HG02852 (cell line): ENCODE results near the gene ABCB4.

Source experiments
- ATAC-seq: cut with Tn5 transposase; IDR thresholded peaks from one replicate; pipeline ENCODE4 v1.9.1; 2021; ENCODE audit warnings: mild to moderate bottlenecking, moderate library complexity; ENCODE audit not compliant: unreplicated experiment

ABCB4 gene

GRCh38 chr7:87475359-87476178 lies at the start of gene ABCB4:
ABCB4 (minus strand) TSS chr7:87475680; CDS start chr7:87475465, 215 bp downstream.
- peak; percentile 14 for ATAC-seq

- ATAC-seq, result no peak
Measured at GRCh38 chr7:87518735-87519134, 43.3 kb upstream of the ABCB4 start.

DNA sequence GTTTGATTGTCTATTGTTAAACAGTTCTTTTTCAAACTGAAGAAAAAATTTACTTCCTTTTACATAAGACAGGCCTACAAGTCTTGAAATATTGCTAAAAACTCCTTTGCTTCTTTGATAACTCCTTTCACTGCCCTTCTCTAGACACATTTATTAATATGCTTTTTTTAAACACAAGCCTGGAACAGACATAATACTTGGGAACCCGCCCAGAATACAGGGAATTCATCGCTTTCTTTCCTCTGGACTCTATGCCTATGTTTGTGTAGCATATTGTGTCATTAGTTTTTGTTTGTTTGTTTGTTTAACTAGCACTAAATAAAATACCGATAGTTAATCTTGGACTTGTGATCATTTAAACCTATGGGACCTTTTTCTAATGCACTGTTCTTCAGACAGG lies 42.4 kb upstream of the ABCB4 start:
- no peak for ATAC-seq

GRCh38 chr7:87517136-87517815 lies 41.8 kb upstream of the ABCB4 start:
- no peak for ATAC-seq

- no peak for ATAC-seq
Measured at GRCh38 chr7:87513735-87514335, 38.4 kb upstream of the ABCB4 start.

GRCh38 chr7:87512906-87513305 lies 37.4 kb upstream of the ABCB4 start:
- ATAC-seq, result no peak

DNA sequence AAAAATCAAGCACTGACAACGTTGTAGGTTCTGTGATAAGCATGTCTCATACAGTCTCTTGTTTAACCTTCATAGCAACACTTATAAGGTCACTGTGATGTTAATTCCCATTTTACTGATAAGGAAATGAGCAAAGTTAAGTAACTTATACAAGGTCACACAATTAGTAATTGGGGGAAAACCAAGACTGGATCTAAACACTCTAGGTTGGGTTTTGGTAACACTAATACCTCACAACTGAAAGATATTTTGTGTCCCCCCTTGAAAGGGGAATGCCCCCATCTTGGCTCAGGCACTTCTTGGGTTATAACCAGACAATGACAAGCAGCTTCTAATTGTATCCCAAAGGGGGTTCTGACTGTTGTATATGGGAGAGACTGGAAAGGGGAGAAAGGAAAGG lies 36.0 kb upstream of the ABCB4 start:
- ATAC-seq, result peak; percentile 45

DNA sequence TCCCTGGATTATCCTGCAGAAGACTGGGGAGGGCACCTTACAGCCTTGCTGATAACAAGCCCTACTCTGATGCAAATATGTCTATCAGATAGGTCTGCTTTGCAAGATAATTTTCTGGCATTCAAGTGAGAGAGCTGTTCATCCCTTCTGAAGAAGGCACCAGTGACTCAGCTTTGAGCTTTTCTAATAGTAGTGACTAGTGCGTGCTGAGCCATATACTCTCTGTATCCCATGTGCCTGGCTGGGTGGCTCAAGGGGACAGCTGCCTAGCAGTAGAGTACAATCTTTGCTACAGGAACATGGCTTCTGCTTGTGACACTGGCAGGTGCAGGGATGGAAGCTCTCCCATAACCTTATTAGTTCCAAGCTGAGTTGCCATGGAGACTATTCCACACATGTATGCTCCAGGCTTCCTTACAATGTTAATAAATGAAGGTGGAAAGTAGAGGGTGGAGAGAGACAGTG lies 35.0 kb upstream of the ABCB4 start:
- ATAC-seq, result no peak

- no peak for ATAC-seq
Measured at GRCh38 chr7:87507446-87507845, 32.0 kb upstream of the ABCB4 start.

DNA sequence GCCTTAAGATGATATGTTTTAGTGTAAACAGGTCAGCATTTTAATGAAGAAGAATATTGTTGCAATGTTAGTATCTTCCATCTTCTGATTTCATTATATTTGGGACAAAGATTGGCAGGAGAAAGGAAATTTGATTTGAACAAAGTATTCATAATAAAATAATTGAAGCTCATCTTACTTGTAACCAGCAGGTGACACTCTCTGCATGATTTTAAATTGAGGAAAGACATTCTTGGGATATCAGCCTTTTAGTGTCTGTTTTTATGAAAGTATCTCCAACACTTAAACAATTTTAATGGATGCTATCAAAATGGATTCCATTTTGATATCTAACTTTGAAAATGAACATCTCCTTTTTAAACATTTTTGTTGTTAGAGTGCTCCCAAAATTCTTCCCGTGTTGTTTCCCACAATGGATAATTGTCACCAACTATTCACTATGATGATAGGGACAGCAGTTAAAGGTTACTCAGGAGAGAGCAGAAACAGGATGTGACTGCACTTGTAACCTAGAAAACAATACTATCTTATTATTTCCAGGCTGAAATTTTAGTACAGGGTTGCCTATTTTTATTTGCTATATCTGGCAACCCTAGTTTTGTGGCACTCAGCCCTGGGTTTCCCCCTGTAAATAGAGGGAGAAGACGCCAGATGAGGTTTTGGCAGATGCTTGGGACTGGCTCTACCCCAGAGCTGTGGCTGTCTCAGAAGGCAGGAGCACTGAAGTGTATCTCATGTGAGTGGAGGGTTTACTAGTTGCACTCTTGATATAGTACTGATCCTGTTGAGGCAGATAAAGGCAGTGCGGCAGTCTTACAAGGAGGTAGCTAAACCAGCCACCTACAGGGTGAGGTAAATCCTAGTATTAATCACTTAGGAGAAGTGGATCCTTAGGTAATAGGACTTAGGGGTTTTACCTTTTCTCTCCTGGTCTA lies 31.0 kb upstream of the ABCB4 start:
- ATAC-seq, result no peak

GRCh38 chr7:87505557-87506245 lies 30.2 kb upstream of the ABCB4 start:
- peak; percentile 59 for ATAC-seq

- no peak for ATAC-seq
Measured at GRCh38 chr7:87505122-87505521, 29.6 kb upstream of the ABCB4 start.

- ATAC-seq, result no peak
Measured at GRCh38 chr7:87499494-87499893, 24.0 kb upstream of the ABCB4 start.

DNA sequence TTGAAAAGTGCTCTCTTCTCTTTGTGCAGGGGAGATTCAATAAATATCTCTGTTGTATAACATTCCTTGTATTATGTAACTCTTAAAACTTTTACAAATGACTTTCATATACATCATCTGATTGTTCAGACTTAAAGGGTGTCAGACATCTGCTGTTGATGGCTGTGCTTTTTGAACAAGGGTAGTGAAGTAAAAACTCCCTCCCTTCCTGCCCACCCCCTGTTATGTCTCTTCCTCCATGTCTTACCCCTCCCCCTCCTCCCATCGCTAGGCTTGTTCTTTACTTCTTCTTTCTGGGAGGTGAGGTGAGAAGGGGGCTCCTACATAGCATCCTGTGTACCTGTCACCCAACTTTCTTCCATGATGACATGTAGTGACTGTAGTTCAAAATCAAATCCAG lies 23.4 kb upstream of the ABCB4 start:
- no peak for ATAC-seq

GRCh38 chr7:87497482-87497881 lies 22.0 kb upstream of the ABCB4 start:
- ATAC-seq, result no peak

DNA sequence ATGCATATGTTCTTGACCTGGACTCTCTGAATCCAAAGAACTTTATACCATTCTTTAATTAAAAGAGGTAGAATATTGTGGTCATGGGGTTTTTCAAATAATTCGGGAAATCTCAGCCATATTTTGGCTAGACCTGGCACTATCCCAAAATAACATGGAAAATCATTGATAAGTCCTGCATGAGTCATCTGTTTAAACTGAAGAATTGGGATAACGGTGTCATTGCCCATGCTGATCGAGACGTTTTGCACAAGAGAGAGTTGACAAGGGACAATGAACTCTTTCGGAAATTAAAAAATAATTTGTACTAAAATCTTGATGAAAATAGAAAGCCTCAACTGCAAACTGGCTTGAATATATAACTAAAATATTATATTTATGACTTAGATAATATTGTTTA lies 19.9 kb upstream of the ABCB4 start:
- ATAC-seq, result no peak

- no peak for ATAC-seq
Measured at GRCh38 chr7:87494454-87494853, 19.0 kb upstream of the ABCB4 start.

- no peak for ATAC-seq
Measured at GRCh38 chr7:87483131-87483530, 7.7 kb upstream of the ABCB4 start.

- no peak for ATAC-seq
Measured at GRCh38 chr7:87482115-87482514, 6.6 kb upstream of the ABCB4 start.

DNA sequence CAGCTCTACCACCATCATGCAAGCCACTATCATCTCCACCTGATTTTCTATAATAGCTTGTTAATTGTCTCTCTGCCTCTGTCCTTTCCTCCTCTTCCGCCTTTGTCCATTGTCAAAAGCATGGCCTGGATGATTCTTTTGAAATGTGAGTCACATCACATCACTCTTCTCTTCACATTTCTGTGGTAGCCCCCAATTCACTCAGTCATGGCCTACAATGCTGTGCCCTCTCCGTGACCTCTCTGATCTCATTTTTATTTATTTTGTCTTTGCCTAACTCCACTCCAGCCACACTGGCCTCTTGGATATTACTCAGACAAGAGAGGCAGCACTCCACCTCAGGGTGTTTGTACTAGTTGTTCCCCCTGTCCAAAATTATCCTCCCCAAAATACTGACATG lies 4.9 kb upstream of the ABCB4 start:
- ATAC-seq, result no peak
